Mucosa of descending colon (tissue), 3 donors: ENCODE measurements around the gene ITGB1. TPM values are rescaled to one million over a fixed set of nuclear protein-coding genes. Genes with fewer than 3 reads are reported as not detected.
A peak's percentile ranks its signal among the peaks of the same experiment; 100 is the strongest.

Experiments used
- ATAC-seq: fragments of 200-7000 bp; cut with Tn5 transposase; one replicate; pipeline ENCODE4 v1.9.1; 2020; ENCODE audit warnings: mild to moderate bottlenecking, moderate library complexity
- DNase-seq, 3 donors: peaks; one replicate each; pipeline ENCODE4 v3.0.0-alpha.2; 2020
- H3K36me3 ChIP-seq: fragments of 200-600 bp; one replicate; pipeline ENCODE4 v1.8.0; 2021; ENCODE audit warnings: low read depth, mild to moderate bottlenecking
- H3K4me1 ChIP-seq: fragments of 200-600 bp; one replicate; pipeline ENCODE4 v1.8.0; 2021; ENCODE audit warnings: low read depth, mild to moderate bottlenecking
- H3K4me3 ChIP-seq: fragments of 200-600 bp; one replicate; pipeline ENCODE4 v1.8.0; 2021; ENCODE audit warnings: mild to moderate bottlenecking
- H3K9me3 ChIP-seq: fragments of 200-600 bp; one replicate; pipeline ENCODE4 v1.8.0; 2021; ENCODE audit warnings: mild to moderate bottlenecking
- intact Hi-C, 2 donors: fragments of 100-400 bp; cut with DNase I in 1 of 2; cut with micrococcal nuclease in 1 of 2; formaldehyde crosslinking; loops; one replicate each; pipeline versions ENCODE4 v1.11.0 to v1.11.1; 2022; cut with DNase I, micrococcal nuclease
- total RNA-seq, 3 donors: library from RNA; stranded (reverse); fragmentation: NEBNext Ultra II Directional in 2 of 3; extraction: Animal tissue kit (Norgen Biotek cat#: 25700) in 2 of 3; gene quantifications; one replicate each; pipeline versions ENCODE4 v1.2.1 to v1.2.4, GENCODE V29; 2021 to 2023
- TF ChIP-seq, protein P1 (sequence below): fragments of 200-600 bp; IDR thresholded peaks from one replicate; pipeline ENCODE4 v1.8.0; 2022; ENCODE audit warnings: antibody characterized with exemption, mild to moderate bottlenecking
- donor health status: DM: no; HTN: no; CAD: no; lungs with moderate emphysema.
- donor health status: DM: no; HTN: no; CAD: no.
- donor health status: DM: no; HTN: yes; CAD: no.

Gene ITGB1
- total RNA-seq, 3 donors from 2014 or later: 268 to 515 (median 274) TPM

DNA sequence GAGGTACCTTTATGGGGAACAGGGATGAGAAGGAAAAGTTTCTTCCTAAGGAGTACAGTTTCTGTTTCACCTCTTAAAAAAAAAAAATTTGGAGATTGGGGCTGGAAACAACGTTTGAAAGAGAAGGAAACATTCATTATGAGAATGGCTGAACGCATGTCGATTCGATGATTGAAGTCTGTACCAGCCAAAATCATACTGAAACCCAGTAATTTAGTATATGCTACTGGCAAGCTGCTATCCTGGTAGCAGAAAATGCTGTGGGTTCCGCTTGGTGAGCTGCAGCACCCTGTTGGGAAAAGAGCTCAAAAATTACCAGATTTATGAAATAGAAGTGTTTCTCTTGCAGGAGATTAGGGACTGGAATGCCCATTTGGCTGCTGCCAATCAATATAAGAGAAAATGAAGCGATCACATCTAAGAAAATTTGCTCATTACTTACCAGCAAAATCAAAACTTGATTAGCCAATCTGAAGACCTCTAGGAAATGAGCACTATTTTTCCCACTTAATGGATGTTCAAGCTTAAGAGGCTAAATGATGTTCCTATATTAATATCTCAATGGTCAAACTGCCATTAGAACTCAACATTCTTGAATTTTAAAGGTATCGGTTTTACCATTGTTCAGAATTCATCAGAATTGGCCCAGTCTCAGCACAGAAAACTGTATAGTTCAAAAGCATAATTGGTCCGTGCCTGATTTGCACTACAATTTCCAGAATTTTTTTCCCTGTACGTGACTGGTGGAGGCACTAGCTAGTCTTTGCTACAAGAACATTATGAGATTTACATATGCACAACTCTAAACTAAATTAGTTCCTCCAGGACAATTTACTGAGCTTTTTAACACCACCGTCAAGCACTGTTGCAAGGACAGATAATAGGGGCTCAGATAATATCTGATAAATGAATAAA lies 1.2 kb upstream of the ITGB1 start:
- DNase-seq (no peak), ATAC-seq (no peak)
- Histone ChIP-seq H3K9me3 (no peaks in the 10 kb centered on the region), H3K36me3 (no peaks in the 10 kb centered on the region), H3K4me3 (peak overlapping the region; percentile 93), H3K4me1 (peaks cover 16% of the 10 kb centered on the region)
- intact Hi-C loops: loop anchor here in 1 of 2 donors (10.0 kb wide), 1 partner anchor 46 kb away; no protein-coding TSS in a partner anchor
- TF ChIP-seq, protein P1, sequence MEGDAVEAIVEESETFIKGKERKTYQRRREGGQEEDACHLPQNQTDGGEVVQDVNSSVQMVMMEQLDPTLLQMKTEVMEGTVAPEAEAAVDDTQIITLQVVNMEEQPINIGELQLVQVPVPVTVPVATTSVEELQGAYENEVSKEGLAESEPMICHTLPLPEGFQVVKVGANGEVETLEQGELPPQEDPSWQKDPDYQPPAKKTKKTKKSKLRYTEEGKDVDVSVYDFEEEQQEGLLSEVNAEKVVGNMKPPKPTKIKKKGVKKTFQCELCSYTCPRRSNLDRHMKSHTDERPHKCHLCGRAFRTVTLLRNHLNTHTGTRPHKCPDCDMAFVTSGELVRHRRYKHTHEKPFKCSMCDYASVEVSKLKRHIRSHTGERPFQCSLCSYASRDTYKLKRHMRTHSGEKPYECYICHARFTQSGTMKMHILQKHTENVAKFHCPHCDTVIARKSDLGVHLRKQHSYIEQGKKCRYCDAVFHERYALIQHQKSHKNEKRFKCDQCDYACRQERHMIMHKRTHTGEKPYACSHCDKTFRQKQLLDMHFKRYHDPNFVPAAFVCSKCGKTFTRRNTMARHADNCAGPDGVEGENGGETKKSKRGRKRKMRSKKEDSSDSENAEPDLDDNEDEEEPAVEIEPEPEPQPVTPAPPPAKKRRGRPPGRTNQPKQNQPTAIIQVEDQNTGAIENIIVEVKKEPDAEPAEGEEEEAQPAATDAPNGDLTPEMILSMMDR: no peak

DNA sequence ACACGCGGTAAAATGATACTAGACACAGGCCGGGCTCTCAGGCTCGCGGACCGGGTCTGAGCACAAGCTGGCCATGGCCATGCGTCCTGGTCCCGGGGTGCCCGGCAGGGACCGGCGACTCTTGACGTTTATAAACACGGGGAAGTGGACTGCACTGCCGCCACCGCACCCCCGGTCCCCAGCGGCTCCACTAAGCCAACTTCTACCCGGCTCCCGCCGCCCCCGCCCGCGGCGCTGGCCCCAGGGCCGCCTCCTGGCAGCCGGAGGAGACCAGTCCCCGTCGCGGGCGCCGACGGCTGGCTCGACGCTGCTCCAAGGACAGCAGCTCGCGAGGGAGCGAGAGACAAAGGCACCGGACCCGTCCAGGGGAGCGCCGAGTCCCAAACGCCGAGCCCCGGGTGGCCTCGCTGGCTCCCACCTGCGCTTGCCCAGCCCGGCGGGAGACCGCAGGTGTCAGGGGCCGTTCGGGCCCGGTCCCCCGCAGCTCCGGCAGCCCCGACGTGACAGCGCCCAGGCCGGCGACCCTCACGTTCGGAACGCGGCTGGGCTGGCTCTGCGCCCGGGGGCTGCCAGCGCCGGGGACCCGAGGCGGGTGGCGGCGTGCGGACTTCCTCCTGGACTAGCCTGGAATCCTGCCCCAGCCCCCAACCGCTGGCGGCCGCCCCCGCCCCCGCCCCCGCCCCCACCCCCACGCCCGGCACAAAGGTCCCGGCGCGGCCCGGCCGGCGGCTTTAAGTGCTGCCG lies 517 bp downstream of the ITGB1 start:
- peak; percentile 60 for ATAC-seq
- TF ChIP-seq, protein P1: no peak
- Histone ChIP-seq H3K36me3 (no peaks in the 10 kb centered on the region), H3K9me3 (no peaks in the 10 kb centered on the region), H3K4me3 (peak overlapping the region; percentile 93), H3K4me1 (peaks cover 17% of the 10 kb centered on the region)
- intact Hi-C loops: loop anchor here in 1 of 2 donors (10.0 kb wide), 1 partner anchor 47 kb away; no protein-coding TSS in a partner anchor
- DNase-seq: peak; percentile 68 to 80 (median 75)

DNA sequence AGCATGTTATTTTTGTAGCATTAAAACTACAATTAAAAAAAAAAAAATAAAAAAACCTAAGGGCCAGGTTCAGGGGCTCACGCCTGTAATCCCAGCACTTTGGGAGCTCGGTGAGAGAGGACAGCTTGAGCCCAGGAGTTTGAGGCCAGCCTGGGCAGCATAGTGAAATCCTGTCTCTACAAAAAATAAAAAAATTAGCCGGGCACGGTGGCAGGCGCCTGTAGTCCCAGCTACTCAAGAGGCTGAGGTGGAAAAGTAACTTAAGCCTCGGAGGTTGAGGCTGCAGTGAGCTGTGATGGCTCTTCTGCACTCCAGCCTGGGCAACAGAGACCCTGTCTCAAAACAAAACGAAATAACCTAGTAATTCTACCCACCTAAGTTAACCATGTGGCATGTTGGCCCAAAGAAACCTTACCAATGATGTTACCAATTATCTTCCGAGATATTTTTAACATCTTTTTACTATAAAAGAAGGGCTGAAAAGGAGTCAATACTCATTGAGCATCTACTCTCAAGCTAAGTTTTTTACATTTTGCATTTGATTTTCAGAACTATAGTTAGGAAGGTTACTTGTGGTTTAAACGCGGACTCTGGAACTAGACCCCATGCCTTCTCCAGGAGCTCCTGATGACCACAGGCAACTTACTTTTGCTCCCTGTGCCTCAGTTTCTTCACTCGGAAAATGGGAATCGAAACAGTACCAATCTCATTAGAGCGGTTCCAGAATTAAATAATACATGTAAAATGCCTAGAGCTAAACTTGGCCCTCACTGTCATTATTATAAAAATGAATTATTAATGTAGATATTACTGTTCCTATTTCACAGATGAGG lies 1.4 kb downstream of the ITGB1 start:
- intact Hi-C loops: loop anchor here in 1 of 2 donors (10.0 kb wide), 1 partner anchor 48 kb away; no protein-coding TSS in a partner anchor
- H3K4me3 ChIP-seq: peak overlapping the region; percentile 93
- TF ChIP-seq, protein P1: no peak
- DNase-seq (no peak), ATAC-seq (no peak)
- no peaks in the 10 kb centered on the region for H3K9me3 ChIP-seq
- no peaks in the 10 kb centered on the region for H3K36me3 ChIP-seq
- peaks cover 17% of the 10 kb centered on the region for H3K4me1 ChIP-seq

- intact Hi-C loops: loop anchor here in 1 of 2 donors (10.0 kb wide), 1 partner anchor 49 kb away; no protein-coding TSS in a partner anchor
- DNase-seq (no peak), ATAC-seq (no peak)
Observed at GRCh38 chr10:32955790-32956189, 2.2 kb downstream of the ITGB1 start.

More at GRCh38 chr10:32955790-32956189, 2.2 kb downstream of the ITGB1 start:
- TF ChIP-seq, protein P1: no peak
- Histone ChIP-seq H3K4me1 (peaks cover 25% of the 10 kb centered on the region), H3K4me3 (no peak overlapping the region), H3K9me3 (no peaks in the 10 kb centered on the region), H3K36me3 (no peaks in the 10 kb centered on the region)
